ENCODE data around the gene CYP1B1. TPM values are rescaled to one million over a fixed set of nuclear protein-coding genes. Genes with fewer than 3 reads are reported as not detected.

The CYP1B1 gene
- polyA plus RNA-seq, 1 donor (not counting 4 experiments of a cell fraction or from before 2014, with no cell fraction given): 1.6 TPM

DNA sequence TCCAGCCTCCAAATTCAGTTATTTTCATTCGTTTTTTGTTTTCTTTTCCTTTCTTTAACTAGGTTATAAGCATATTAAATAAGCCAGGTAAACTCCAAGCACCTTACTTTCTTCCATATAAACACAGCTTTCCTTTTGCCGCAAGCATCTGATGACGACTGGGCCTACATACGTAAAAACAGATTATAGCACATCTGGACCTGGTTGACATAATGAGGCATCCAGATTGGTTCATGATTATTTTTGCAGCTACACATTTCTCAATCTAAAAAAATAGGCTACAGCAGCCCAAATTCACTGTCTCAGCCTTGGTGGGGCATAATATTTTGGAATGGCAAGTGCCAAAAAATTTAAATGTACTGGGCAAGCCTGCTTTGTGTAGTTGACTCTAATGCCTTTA lies 7.7 kb downstream of the CYP1B1 start:
- dilution Hi-C loops (cut with MboI; ENCODE audit: extremely low pct_ligation_motif_present, low sequenced_read_pairs): no loop called here
- Histone ChIP-seq H2AFZ (ENCODE audit: control insufficient read depth, low read length) (no peak overlapping the region), H3K9me3 (ENCODE audit: control insufficient read depth, low read depth, low read length) (no peaks in the 10 kb centered on the region), H3K4me3 (ENCODE audit: control insufficient read depth in 2 of 3, extremely low read depth in 1 of 3, insufficient read depth in 2 of 3, low read depth in 1 of 3, low read length in 3 of 3) (no peak overlapping the region), H3K27me3 (ENCODE audit: control insufficient read depth, extremely low read depth, insufficient read depth, low read length) (no peaks in the 10 kb centered on the region), H3K27ac (ENCODE audit: control insufficient read depth, insufficient read depth, low read length) (no peak overlapping the region), H3K4me1 (ENCODE audit: control insufficient read depth, extremely low read depth, insufficient read depth, low read length) (no peaks in the 10 kb centered on the region), H4K20me1 (ENCODE audit: control insufficient read depth, extremely low read depth, insufficient read depth, low read length) (no peaks in the 10 kb centered on the region), H3K9me1 (ENCODE audit: control insufficient read depth, extremely low read depth, insufficient read depth, low read length) (no peaks in the 10 kb centered on the region), H3K36me3 (ENCODE audit: control insufficient read depth in 2 of 2, extremely low read depth in 1 of 2, insufficient read depth in 2 of 2, low read length in 2 of 2) (no peaks in the 10 kb centered on the region), H3K79me2 (ENCODE audit: control insufficient read depth, insufficient read depth, low read length) (no peaks in the 10 kb centered on the region), H3K4me2 (ENCODE audit: control insufficient read depth, extremely low read depth, insufficient read depth, low read depth, low read length) (no peak overlapping the region), H3K9ac (ENCODE audit: control insufficient read depth, extremely low read depth, insufficient read depth, low read length) (no peak overlapping the region)
- no peak for DNase-seq (ENCODE audit: low read depth, low spot score)
- no peak for TF ChIP-seq EZH2 (IDR thresholded peaks at IDR 0.05; ENCODE audit: low read length)
- no peak for TF ChIP-seq CTCF (optimal IDR thresholded peaks at IDR 0.05 in 1 of 3, IDR thresholded peaks at IDR 0.05 in 1 of 3, conservative IDR thresholded peaks at IDR 0.05 in 1 of 3; ENCODE audit: extremely low read depth in 1 of 3, insufficient read depth in 2 of 3, low read length in 3 of 3)
- no peak for FAIRE-seq

- Histone ChIP-seq H4K20me1 (ENCODE audit: control insufficient read depth, extremely low read depth, insufficient read depth, low read length) (no peaks in the 10 kb centered on the region), H3K4me1 (ENCODE audit: control insufficient read depth, extremely low read depth, insufficient read depth, low read length) (no peaks in the 10 kb centered on the region), H2AFZ (ENCODE audit: control insufficient read depth, low read length) (no peak overlapping the region), H3K27ac (ENCODE audit: control insufficient read depth, insufficient read depth, low read length) (no peak overlapping the region), H3K79me2 (ENCODE audit: control insufficient read depth, insufficient read depth, low read length) (no peaks in the 10 kb centered on the region), H3K27me3 (ENCODE audit: control insufficient read depth, extremely low read depth, insufficient read depth, low read length) (no peaks in the 10 kb centered on the region), H3K9ac (ENCODE audit: control insufficient read depth, extremely low read depth, insufficient read depth, low read length) (no peak overlapping the region), H3K4me2 (ENCODE audit: control insufficient read depth, extremely low read depth, insufficient read depth, low read depth, low read length) (no peak overlapping the region), H3K36me3 (ENCODE audit: control insufficient read depth in 2 of 2, extremely low read depth in 1 of 2, insufficient read depth in 2 of 2, low read length in 2 of 2) (no peaks in the 10 kb centered on the region), H3K9me3 (ENCODE audit: control insufficient read depth, low read depth, low read length) (no peaks in the 10 kb centered on the region), H3K4me3 (ENCODE audit: control insufficient read depth in 2 of 3, extremely low read depth in 1 of 3, insufficient read depth in 2 of 3, low read depth in 1 of 3, low read length in 3 of 3) (no peak overlapping the region), H3K9me1 (ENCODE audit: control insufficient read depth, extremely low read depth, insufficient read depth, low read length) (no peaks in the 10 kb centered on the region)
- DNase-seq (ENCODE audit: low read depth, low spot score): no peak
- no peak for TF ChIP-seq EZH2 (IDR thresholded peaks at IDR 0.05; ENCODE audit: low read length)
- no peak for TF ChIP-seq CTCF (optimal IDR thresholded peaks at IDR 0.05 in 1 of 3, IDR thresholded peaks at IDR 0.05 in 1 of 3, conservative IDR thresholded peaks at IDR 0.05 in 1 of 3; ENCODE audit: extremely low read depth in 1 of 3, insufficient read depth in 2 of 3, low read length in 3 of 3)
- no peak for FAIRE-seq
- dilution Hi-C loops (cut with MboI; ENCODE audit: extremely low pct_ligation_motif_present, low sequenced_read_pairs): no loop called here
Measured at GRCh38 chr2:38066421-38067115, 9.4 kb downstream of the CYP1B1 start.
